Testis (tissue), 3 donors: Measurements from ENCODE around the gene CA9. TPM values are rescaled to one million over a fixed set of nuclear protein-coding genes. Genes with fewer than 3 reads are reported as not detected.
A peak's percentile ranks its signal among the peaks of the same experiment; 100 is the strongest.

ENCODE experiments used
- DNase-seq: peaks from one replicate; pipeline ENCODE4 v3.0.0-alpha.2; 2019
- H3K27ac ChIP-seq, 2 donors: fragments of 200-600 bp; sonication (generic); one replicate each; pipeline ENCODE4 v1.5.1; 2019
- H3K27me3 ChIP-seq: fragments of 200-600 bp; sonication (generic); one replicate; pipeline ENCODE4 v1.5.1; 2019
- H3K36me3 ChIP-seq: fragments of 200-600 bp; sonication (generic); one replicate; pipeline ENCODE4 v1.5.1; 2017; ENCODE audit warnings: low read depth; ENCODE audit errors: missing control alignments
- H3K4me1 ChIP-seq: fragments of 200-600 bp; sonication (generic); one replicate; pipeline ENCODE4 v1.5.1; 2019
- H3K4me3 ChIP-seq, 2 donors: fragments of 200-600 bp; sonication (generic); one replicate each; pipeline ENCODE4 v1.5.1; 2017 to 2019
- H3K9me3 ChIP-seq: fragments of 200-600 bp; sonication (generic); one replicate; pipeline ENCODE4 v1.5.1; 2017
- CTCF ChIP-seq, 3 experiments: fragments of 450-650 bp in 2 of 3; fragments of 200-600 bp in 1 of 3; sonication (generic) in 1 of 3; IDR thresholded peaks; one replicate each; pipeline ENCODE4 v1.5.1; 2016 to 2019; ENCODE audit warnings: antibody characterized with exemption in 3 of 3, mild to moderate bottlenecking in 2 of 3, moderate library complexity in 1 of 3
- POLR2A ChIP-seq: fragments of 450-650 bp; IDR thresholded peaks from one replicate; pipeline ENCODE4 v1.6.1; 2017; ENCODE audit warnings: antibody characterized with exemption, mild to moderate bottlenecking, moderate library complexity
- WGBS, 2 donors: methylation state at CpG; one replicate each; pipeline ENCODE4 v1.1.5; 2018; 5-methylcytosine and 5-hydroxymethylcytosine counted together
- intact Hi-C: fragments of 100-400 bp; cut with DNase I; formaldehyde crosslinking; loops from one replicate; pipeline ENCODE4 v1.15.1; 2023; ENCODE audit warnings: low total_unique reads
- polyA plus RNA-seq: library from polyadenylated mRNA; stranded (reverse); fragments of 350-450 nt; fragmentation: Illumina TruSeq; extraction: RNeasy Lipid Tissue Mini Kit (QIAGEN cat#74804); gene quantifications from one replicate; pipeline ENCODE4 v1.2.3, GENCODE V29; 2014; ENCODE audit warnings: low read depth, low replicate concordance; ENCODE audit not compliant: insufficient read depth
- total RNA-seq, 2 donors: library from RNA; depleted of rRNA; stranded (reverse); fragments of >200 nt; gene quantifications; one replicate each; pipeline ENCODE4 v1.2.3, GENCODE V29; 2016

The CA9 gene
- total and polyA plus RNA-seq, 3 donors from 2014 or later = 11.0 to 50.5 (median 36.8) TPM

GRCh38 chr9:35658968-35659220 lies 14.8 kb upstream of the CA9 start:
- TF ChIP-seq CTCF (IDR thresholded peaks at IDR 0.05) (no peak), POLR2A (no peak)
- DNase-seq = peak; percentile 68
- Histone ChIP-seq H3K4me3 (peak overlapping the region; percentile 93 to 95), H3K4me1 (peaks cover 13% of the 10 kb centered on the region), H3K27ac (peak overlapping the region; percentile 94 to 97), H3K9me3 (no peaks in the 10 kb centered on the region), H3K36me3 (no peaks in the 10 kb centered on the region), H3K27me3 (no peaks in the 10 kb centered on the region)
- intact Hi-C loops = no loop called here
- 0 to 4% methylated on average over 2 of the region's 2 CpGs for WGBS, 2 donors

GRCh38 chr9:35659340-35659739 lies 14.4 kb upstream of the CA9 start:
- H3K4me1 ChIP-seq = peaks cover 13% of the 10 kb centered on the region
- no peak for DNase-seq
- intact Hi-C loops = no loop called here
- H3K4me3 ChIP-seq = peak overlapping the region in 1 of 2 donors; percentile 93
- WGBS, 2 donors = 38 to 54% methylated on average over 3 of the region's 3 CpGs
- TF ChIP-seq POLR2A = no peak
- TF ChIP-seq CTCF (IDR thresholded peaks at IDR 0.05) = no peak
- H3K9me3 ChIP-seq = no peaks in the 10 kb centered on the region
- peak overlapping the region in 1 of 2 donors; percentile 97 for H3K27ac ChIP-seq
- no peaks in the 10 kb centered on the region for H3K36me3 ChIP-seq
- H3K27me3 ChIP-seq = no peaks in the 10 kb centered on the region

GRCh38 chr9:35660966-35661415 lies 12.7 kb upstream of the CA9 start:
- WGBS, 2 donors = 41 to 50% methylated on average over 9 of the region's 9 CpGs
- TF ChIP-seq CTCF (IDR thresholded peaks at IDR 0.05) (peak; percentile 28 to 46 (median 32)), POLR2A (no peak)
- intact Hi-C loops = loop anchor here (10.0 kb wide), 1 partner anchor 64 kb away; no protein-coding TSS in a partner anchor
- no peaks in the 10 kb centered on the region for H3K27me3 ChIP-seq
- DNase-seq = peak; percentile 59
- no peak overlapping the region for H3K4me3 ChIP-seq
- no peaks in the 10 kb centered on the region for H3K9me3 ChIP-seq
- H3K36me3 ChIP-seq = no peaks in the 10 kb centered on the region
- H3K27ac ChIP-seq = peak overlapping the region; percentile 36 to 77
- H3K4me1 ChIP-seq = peaks cover 16% of the 10 kb centered on the region

GRCh38 chr9:35661756-35662350 lies 11.9 kb upstream of the CA9 start:
- H3K4me3 ChIP-seq = no peak overlapping the region
- intact Hi-C loops = loop anchor here (10.0 kb wide), 1 partner anchor 63 kb away; no protein-coding TSS in a partner anchor
- H3K27ac ChIP-seq = peak overlapping the region; percentile 36 to 77
- H3K36me3 ChIP-seq = no peaks in the 10 kb centered on the region
- H3K4me1 ChIP-seq = peaks cover 19% of the 10 kb centered on the region
- no peaks in the 10 kb centered on the region for H3K27me3 ChIP-seq
- TF ChIP-seq POLR2A (no peak), CTCF (IDR thresholded peaks at IDR 0.05) (no peak)
- WGBS, 2 donors = 74 to 89% methylated on average over 3 of the region's 3 CpGs
- no peak for DNase-seq
- H3K9me3 ChIP-seq = no peaks in the 10 kb centered on the region

- DNase-seq = no peak
- Histone ChIP-seq H3K27ac (no peak overlapping the region), H3K4me3 (no peak overlapping the region), H3K4me1 (peaks cover 19% of the 10 kb centered on the region), H3K9me3 (no peaks in the 10 kb centered on the region), H3K36me3 (no peaks in the 10 kb centered on the region), H3K27me3 (no peaks in the 10 kb centered on the region)
- WGBS, 2 donors = 90 to 91% methylated on average over 3 to 7 of the region's 7 CpGs
- intact Hi-C loops = loop anchor here (10.0 kb wide), 1 partner anchor 62 kb away; no protein-coding TSS in a partner anchor
- TF ChIP-seq POLR2A = no peak
Observed at GRCh38 chr9:35662437-35662836, 11.3 kb upstream of the CA9 start.
